HG03457 (cell line): ENCODE measurements around the gene RASSF5.
A peak's percentile ranks its signal among the peaks of the same experiment; 100 is the strongest.

Experiments
- ATAC-seq: cut with Tn5 transposase; IDR thresholded peaks from one replicate; pipeline ENCODE4 v1.9.1; 2021; ENCODE audit warnings: moderate number of reproducible peaks; ENCODE audit not compliant: unreplicated experiment

RASSF5 gene

GRCh38 chr1:206583707-206584648 lies 76.6 kb downstream of the RASSF5 start:
- ATAC-seq, result no peak

GRCh38 chr1:206584683-206585082 lies 77.4 kb downstream of the RASSF5 start:
- no peak for ATAC-seq

- no peak for ATAC-seq
Measured at GRCh38 chr1:206586501-206587445, 79.4 kb downstream of the RASSF5 start.

- ATAC-seq, result no peak
Measured at GRCh38 chr1:206587904-206588303, 80.6 kb downstream of the RASSF5 start.

- ATAC-seq, result no peak
Measured at GRCh38 chr1:206588492-206588891, 81.2 kb downstream of the RASSF5 start.

- no peak for ATAC-seq
Measured at GRCh38 chr1:206589206-206589605, 81.9 kb downstream of the RASSF5 start.

DNA sequence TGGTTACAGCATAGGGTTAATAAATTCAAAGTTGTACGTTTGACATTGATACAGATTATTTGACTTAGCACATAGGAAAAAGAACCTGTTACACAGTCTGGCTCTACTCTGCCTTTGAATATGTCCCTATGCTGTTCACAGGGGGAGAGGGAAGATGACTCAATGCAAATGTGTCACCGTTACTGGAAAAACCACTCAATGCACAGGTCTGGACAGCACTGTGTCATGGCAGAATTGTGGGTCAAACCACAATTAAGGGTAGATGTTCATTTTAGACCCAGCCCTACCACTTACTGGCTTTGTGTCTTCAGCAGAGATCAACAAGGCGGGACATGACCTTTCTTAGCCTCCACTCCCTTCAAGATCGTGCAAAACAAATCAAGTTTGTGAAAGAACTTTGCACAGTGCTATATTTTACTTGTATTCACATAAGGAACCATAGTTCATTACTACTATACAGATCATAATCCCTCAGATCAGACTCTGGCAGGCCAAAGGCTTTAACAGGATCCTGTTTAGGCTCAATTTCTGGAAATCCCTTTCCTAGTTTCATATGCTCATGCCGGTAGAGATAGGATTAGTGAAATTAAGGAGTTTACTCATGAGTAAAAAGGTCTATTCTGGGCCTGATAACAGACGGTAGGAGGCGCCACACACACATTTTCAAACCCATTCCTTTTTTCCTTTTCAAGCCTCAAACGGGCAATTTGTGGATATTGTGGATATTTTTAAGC lies 82.9 kb downstream of the RASSF5 start:
- no peak for ATAC-seq

DNA sequence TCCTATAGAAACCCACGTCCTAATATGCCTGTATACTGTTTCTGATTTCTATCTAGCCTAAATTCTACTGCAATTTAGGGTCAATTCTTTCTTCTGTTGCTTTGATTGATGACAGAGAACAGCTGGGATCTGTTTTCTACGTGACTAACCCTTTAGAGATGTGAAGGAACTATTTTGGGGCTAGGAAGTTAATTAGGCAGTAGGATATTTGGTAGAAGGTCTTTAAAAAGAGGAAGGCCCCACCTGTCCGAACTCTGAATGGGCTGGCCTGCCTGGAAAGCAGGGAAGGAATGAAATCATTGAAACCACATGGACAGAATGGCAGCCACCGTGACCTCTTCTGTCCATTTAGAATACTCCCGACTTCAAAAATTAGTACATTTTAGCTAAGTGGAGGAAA lies 83.9 kb downstream of the RASSF5 start:
- ATAC-seq, result no peak

DNA sequence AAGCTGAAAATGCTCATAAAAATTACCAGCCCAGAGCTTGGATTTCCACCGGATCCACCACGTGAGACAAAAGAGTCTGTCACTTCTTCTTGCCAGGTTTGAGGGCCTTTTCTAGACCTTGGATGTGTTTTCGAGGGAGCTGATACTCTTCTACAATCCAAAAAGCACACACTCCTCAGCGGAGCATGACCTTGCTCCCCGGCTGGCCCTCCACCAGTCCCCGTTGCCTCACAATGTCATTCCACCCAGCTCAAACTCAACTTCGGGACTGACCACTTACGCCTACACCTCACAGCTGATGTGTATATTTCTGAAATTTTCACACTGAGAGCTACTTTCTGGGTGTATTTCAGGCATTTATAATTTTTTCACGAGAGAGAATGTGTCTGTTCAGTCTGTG lies 84.4 kb downstream of the RASSF5 start:
- ATAC-seq, result no peak

DNA sequence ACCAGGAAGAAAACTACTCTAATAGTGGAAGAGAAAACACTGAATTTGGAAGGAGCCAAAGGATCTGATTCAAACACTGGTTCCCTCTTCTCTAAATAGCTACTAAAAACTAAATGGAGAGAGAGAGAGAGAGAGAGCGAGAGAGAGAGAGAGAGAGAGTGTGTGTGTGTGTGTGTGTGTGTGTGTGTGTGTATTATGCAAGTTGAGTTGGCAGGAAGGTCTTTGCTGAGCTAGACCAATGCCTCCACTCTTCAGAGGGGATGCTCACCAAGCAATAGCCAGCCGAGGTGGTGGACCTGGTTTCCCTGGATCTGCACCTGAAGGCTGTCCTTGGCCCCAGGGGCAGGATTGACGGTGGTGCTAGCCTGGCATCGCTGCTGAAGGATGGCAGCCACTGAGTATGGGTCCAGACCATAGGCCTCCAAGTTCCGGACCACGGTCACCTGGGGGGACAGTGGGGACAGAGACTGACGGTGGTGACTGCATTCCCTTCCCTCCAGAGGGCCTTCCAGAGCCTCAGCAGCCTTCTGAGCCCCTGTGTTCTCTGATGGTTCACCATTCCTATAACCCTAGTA lies 86.1 kb downstream of the RASSF5 start:
- ATAC-seq, result no peak

DNA sequence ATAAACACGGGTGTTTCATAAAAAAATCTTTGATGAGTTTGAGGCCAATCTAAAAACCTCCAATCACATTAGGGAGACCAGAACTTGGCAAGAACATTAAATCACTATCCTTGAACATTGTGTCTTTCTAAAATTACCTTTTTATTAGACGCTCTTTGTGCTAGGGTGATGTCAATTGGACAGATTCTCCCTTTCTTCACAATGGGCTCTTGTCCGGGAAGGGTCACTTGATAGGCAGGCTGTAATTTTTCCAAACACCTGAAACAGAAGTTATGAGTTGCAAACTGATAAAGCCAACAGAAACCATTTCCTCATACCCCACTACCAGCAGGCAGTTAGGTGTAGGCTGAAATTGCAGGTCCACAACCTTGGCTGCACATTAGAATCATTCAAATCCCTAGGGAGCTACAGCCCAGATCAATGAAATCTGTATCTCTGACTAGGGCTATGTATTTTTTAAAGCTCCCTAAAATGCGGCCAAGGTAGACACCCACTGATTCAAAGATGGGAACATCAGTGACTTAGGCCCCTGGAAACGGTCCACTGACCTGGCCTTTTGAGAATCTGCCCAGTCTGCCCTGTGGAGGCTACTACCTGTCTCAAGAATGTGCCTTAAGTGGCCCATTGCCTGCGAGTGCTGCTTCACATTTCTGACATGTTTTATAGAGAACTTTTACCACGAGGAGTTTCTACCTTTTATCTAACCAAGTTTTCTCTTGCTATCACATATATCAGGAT lies 88.4 kb downstream of the RASSF5 start:
- no peak for ATAC-seq

DNA sequence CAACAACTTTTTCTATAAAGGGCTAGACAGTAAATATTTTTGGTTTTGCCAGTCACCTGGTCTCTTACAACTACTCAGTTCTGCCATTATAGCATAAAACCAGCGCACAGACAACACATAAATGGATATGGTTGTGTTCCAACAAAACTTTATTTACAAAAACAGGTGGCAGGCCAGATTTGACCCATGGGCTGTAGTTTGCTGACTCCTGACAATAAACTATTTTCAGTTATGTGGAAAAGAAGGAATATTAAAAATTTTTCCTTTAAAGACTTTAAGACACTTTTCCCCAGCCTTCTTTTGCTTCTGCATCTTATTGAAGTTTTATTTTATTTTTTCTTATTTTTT lies 89.0 kb downstream of the RASSF5 start:
- ATAC-seq, result no peak

- ATAC-seq, result no peak
Measured at GRCh38 chr1:206600527-206600926, 93.2 kb downstream of the RASSF5 start.

DNA sequence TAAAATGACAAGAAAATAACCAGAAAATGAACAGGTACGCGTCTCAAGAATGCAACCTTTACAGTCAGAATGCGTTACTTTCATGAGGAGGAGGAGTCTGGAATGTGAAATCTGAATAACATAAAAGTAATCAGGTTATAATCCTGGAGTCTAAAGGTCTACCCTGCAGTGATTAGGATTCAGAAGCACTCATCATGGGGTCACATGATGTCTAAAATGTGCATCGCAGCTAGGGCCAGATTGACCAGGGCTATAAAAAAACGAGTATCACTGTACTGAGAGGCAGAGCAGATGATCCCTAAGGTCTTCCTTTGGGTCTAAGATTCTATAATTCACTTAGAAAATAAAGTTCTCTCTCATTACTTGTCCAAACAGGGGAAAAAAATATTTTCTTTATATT lies 97.5 kb downstream of the RASSF5 start:
- ATAC-seq, result no peak

- no peak for ATAC-seq
Measured at GRCh38 chr1:206606867-206607266, 99.5 kb downstream of the RASSF5 start.

DNA sequence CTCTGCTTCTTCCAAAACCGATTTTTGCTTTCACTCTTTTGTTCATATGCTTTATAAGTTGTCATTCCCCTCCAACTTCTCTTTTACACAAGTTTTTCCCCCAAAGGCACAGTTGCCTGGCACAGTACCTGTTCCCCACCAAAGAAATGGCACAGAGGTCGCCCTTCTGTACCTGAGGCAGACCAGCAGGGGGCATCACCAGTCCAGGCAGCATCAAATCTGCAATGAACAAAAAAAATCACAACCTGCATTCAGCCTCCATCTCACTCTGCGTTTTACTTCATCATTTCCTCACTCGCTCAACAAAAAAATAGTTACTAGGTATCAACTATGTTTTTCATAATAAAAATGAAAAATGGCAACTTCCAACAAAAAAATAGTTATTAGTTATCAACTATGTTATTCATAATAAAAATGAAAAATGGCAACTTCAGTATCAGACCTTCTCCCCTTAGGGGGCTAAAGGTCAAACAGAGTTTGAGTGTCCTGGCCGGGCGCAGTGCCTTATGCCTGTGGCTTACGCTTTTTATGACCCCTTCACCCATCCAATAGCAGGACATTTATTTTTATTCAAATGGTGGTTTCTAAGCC lies 100.9 kb downstream of the RASSF5 start:
- no peak for ATAC-seq

DNA sequence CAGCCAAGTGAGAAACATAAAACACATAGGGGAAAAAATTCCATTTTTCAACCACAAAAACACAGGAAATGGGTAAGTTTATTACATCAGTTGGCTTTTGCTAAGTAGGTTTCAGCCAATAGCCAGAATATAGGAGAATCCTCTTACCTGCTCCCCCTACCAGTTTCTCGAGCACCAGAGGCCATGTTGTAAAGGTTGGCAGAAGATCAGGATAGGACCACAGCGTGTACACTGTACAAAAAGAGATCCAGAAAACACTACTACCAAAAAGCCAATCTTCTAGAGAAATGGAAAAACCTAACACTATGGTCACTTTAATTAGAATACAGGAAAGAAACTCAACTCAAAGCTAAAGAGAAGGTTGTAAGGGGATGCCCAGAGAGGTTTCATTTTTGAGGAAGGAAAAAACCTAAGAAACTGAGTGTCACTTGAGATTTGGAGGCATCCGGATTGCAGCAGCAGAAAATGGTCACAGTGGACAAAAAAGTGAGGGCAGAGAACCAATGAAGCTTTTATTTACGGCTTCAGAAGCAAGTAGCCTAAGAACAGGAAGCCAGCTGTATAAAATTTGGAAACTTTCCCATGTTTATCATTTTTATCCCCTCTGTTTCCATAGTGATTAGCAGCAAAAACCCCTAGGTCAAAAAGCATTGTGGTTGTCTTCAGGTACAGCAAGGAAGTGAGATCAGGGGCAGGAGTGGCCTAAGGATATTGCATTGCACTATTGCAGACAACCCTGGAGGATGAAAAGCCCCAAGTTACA lies 102.1 kb downstream of the RASSF5 start:
- no peak for ATAC-seq

- peak; percentile 71 for ATAC-seq
Measured at GRCh38 chr1:206612129-206612876, 105.0 kb downstream of the RASSF5 start, which contains the start of gene EIF2D. Gene EIF2D (minus strand): TSS chr1:206612465. CDS start chr1:206612342, 123 bp downstream.
